Trophoblast cell (in vitro differentiated cells and primary cell): Measurements from ENCODE around the gene CX3CR1.

Source experiments
- DNase-seq, 2 donors: peaks; one replicate each; pipeline ENCODE4 v3.0.0-alpha.2; 2016
- H2AFZ ChIP-seq: 2 replicates; pipeline ENCODE4 v1.6.1; 2013; ENCODE audit warnings: low read length, moderate library complexity, mild to moderate bottlenecking; ENCODE audit not compliant: insufficient read depth, poor library complexity
- H2AK5ac ChIP-seq: 2 replicates; pipeline ENCODE4 v1.6.1; 2013; ENCODE audit warnings: mild to moderate bottlenecking, low read length
- H2BK120ac ChIP-seq: 2 replicates; pipeline ENCODE4 v1.6.1; 2013; ENCODE audit warnings: low read length, mild to moderate bottlenecking, moderate library complexity; ENCODE audit not compliant: insufficient read depth, poor library complexity
- H2BK12ac ChIP-seq: 2 replicates; pipeline ENCODE4 v1.6.1; 2013; ENCODE audit warnings: mild to moderate bottlenecking, low read length, moderate library complexity
- H2BK5ac ChIP-seq: 2 replicates; pipeline ENCODE4 v1.6.1; 2013; ENCODE audit warnings: low read length, low read depth, moderate library complexity, mild to moderate bottlenecking; ENCODE audit not compliant: poor library complexity
- H3K14ac ChIP-seq: 2 replicates; pipeline ENCODE4 v1.6.1; 2013; ENCODE audit warnings: mild to moderate bottlenecking, low read length
- H3K18ac ChIP-seq: 2 replicates; pipeline ENCODE4 v1.6.1; 2013; ENCODE audit warnings: mild to moderate bottlenecking, low read length
- H3K23ac ChIP-seq: 2 replicates; pipeline ENCODE4 v1.6.1; 2013; ENCODE audit warnings: low read length
- H3K27ac ChIP-seq: 2 replicates; pipeline ENCODE4 v1.5.1; 2013; ENCODE audit warnings: low read depth, mild to moderate bottlenecking, inconsistent platforms, low read length, moderate library complexity
- H3K27me3 ChIP-seq: 2 replicates; pipeline ENCODE4 v1.6.1; 2013; ENCODE audit warnings: inconsistent platforms, mild to moderate bottlenecking, low read length, moderate library complexity; ENCODE audit not compliant: insufficient read depth
- H3K36me3 ChIP-seq, 2 experiments: 1 replicate in 1 of 2; 2 replicates in 1 of 2; pipeline ENCODE4 v1.6.1; 2013; ENCODE audit warnings: low read length in 2 of 2, mild to moderate bottlenecking in 2 of 2, moderate library complexity in 1 of 2; ENCODE audit not compliant: insufficient read depth in 2 of 2, control insufficient read depth in 1 of 2
- H3K4ac ChIP-seq: 2 replicates; pipeline ENCODE4 v1.6.1; 2013; ENCODE audit warnings: low read depth, mild to moderate bottlenecking, low read length, moderate library complexity
- H3K4me1 ChIP-seq, 2 experiments: 1 replicate in 1 of 2; 2 replicates in 1 of 2; pipeline ENCODE4 v1.6.1; 2013; ENCODE audit warnings: low read length in 2 of 2, mild to moderate bottlenecking in 2 of 2, moderate library complexity in 1 of 2; ENCODE audit not compliant: insufficient read depth in 2 of 2, control insufficient read depth in 1 of 2
- H3K4me2 ChIP-seq: 2 replicates; pipeline ENCODE4 v1.6.1; 2013; ENCODE audit warnings: inconsistent platforms, mild to moderate bottlenecking, low read length, moderate library complexity
- H3K4me3 ChIP-seq: 2 replicates; pipeline ENCODE4 v1.5.1; 2013; ENCODE audit warnings: mild to moderate bottlenecking, low read depth, low read length, inconsistent platforms
- H3K79me1 ChIP-seq: one replicate; pipeline ENCODE4 v1.6.1; 2013; ENCODE audit warnings: low read length
- H3K79me2 ChIP-seq: 2 replicates; pipeline ENCODE4 v1.6.1; 2013; ENCODE audit warnings: low read length, mild to moderate bottlenecking; ENCODE audit not compliant: control insufficient read depth, insufficient read depth, poor library complexity
- H3K9ac ChIP-seq: 2 replicates; pipeline ENCODE4 v1.6.1; 2013; ENCODE audit warnings: mild to moderate bottlenecking, low read length
- H3K9me3 ChIP-seq: 2 replicates; pipeline ENCODE4 v1.6.1; 2013; ENCODE audit warnings: low read depth, mild to moderate bottlenecking, control low read depth, inconsistent platforms, low read length; ENCODE audit not compliant: insufficient read depth
- H4K12ac ChIP-seq: 2 replicates; pipeline ENCODE4 v1.6.1; 2013; ENCODE audit warnings: low read depth, mild to moderate bottlenecking, low read length, moderate library complexity
- H4K8ac ChIP-seq: 2 replicates; pipeline ENCODE4 v1.6.1; 2013; ENCODE audit warnings: low read depth, mild to moderate bottlenecking, low read length, moderate library complexity
- H4K91ac ChIP-seq: one replicate; pipeline ENCODE4 v1.6.1; 2013; ENCODE audit warnings: low read depth, mild to moderate bottlenecking, low read length, moderate library complexity
- WGBS: extraction: QIAGEN DNeasy Blood & Tissue Kit; methylation state at CpG from one replicate; pipeline ENCODE4 v1.1.7; 2013; ENCODE audit warnings: missing lambda C conversion rate; ENCODE audit not compliant: insufficient read length, insufficient coverage; ENCODE audit errors: extremely low coverage; 5-methylcytosine and 5-hydroxymethylcytosine counted together

CX3CR1 gene

DNA sequence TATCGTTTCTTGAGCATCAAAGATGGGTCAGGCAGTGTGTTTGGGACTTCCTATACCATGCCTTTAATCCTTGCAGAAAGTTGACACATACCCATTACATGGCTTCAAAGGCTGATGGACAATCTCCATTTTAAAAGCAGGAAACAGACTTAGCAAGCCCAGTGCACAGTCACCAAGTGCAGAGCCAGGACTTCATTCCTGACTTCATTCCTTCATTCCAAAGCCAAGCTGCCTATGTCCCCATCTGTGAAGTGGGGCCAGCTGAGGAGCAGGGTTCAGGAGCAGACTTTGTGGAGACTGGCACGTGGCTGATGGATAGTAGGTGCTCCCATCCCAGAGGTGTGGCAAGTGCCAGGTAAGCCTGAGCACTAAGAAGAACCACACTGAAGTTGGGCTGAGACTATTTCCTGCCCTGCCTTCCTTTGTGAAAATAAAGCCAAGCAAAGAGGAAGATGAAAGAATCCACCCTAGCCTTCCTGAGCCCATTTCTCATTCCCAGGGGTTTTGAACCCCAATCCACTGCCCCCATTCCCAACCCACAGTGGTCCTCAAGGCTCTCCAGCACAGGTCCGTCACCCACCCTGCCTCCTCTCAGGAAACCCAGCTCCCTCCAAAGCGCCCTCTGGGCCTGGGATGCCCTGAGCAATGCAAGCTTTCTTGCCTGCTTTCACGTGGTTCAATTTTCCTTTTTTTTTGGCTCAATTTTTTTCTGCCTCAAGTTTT, 1.8 kb downstream of the CX3CR1 start:
- H2BK120ac ChIP-seq: peak overlapping the region; percentile 26
- no peak overlapping the region for H3K4me2 ChIP-seq
- no peak overlapping the region for H3K4me3 ChIP-seq
- no peak overlapping the region for H3K14ac ChIP-seq
- H2BK5ac ChIP-seq: peak overlapping the region; percentile 18
- H3K79me1 ChIP-seq: no peaks in the 10 kb centered on the region
- no peaks in the 10 kb centered on the region for H3K36me3 ChIP-seq
- peak overlapping the region; percentile 54 for H4K91ac ChIP-seq
- H3K27me3 ChIP-seq: no peaks in the 10 kb centered on the region
- no peak overlapping the region for H3K23ac ChIP-seq
- no peak overlapping the region for H3K9ac ChIP-seq
- H3K4me1 ChIP-seq: peaks cover 12 to 16% of the 10 kb centered on the region in 2 experiments
- H2AK5ac ChIP-seq: no peak overlapping the region
- H2BK12ac ChIP-seq: peak overlapping the region; percentile 59
- no peaks in the 10 kb centered on the region for H3K9me3 ChIP-seq
- H3K79me2 ChIP-seq: no peaks in the 10 kb centered on the region
- no peak overlapping the region for H4K12ac ChIP-seq
- no peak overlapping the region for H2AFZ ChIP-seq
- H3K18ac ChIP-seq: no peak overlapping the region
- no peak overlapping the region for H4K8ac ChIP-seq
- H3K4ac ChIP-seq: no peak overlapping the region
- peak; percentile 80 to 92 for DNase-seq
- no CpG with 5 or more reads among the region's 5 CpGs for WGBS
- no peak overlapping the region for H3K27ac ChIP-seq

DNA sequence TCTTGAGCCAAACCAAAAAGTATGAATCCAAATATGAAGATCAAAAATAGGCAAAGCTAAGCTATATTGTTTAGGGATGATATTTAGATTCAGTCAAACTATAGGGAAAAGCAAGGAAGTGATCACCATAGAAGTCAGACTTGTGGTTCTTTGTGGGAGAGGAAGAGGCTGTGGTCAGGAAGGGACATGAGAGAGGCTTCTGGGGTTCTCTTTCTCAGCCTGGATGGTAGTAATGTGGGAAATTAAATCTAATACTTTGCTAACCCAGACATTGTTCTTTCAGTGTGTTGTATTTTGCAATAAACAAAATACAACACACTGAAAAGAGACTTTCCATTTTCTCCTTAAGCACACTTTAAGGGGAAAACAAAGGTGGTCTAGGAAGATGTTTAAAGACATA, 3.1 kb downstream of the CX3CR1 start:
- no peak for DNase-seq

DNA sequence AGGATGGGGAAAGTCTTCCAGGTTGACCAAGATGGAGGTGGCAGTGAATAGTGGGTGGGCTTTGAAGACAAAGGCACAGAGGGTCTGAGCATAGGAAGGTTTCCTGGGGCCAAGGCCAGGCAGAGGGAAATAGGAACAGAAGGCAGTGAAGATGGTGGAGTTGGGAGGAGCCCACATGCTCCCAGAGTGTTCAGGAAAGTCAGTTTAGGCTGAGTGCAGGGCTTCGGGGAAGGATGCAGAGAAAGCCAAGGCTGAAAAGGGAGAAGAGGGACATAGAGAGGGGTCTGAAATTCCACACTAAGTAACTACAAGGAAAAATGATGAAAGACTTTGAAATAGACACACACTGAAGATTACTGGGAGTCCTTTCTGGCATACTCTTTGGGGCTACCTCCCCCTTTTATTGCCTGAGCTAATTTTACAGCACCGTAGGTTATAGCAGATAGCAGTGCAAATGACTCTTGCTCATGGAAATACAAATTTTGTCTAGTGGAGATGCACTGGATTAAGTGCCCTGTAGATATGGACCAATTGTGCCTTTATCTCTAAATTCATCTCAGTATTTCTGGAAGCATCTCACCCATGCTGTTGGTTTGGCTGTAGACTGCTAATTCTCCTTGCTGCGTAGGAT, 3.8 kb downstream of the CX3CR1 start:
- Histone ChIP-seq H3K23ac (peak overlapping the region; percentile 55), H2BK120ac (no peak overlapping the region), H4K8ac (no peak overlapping the region), H2AK5ac (no peak overlapping the region), H3K14ac (no peak overlapping the region), H3K27me3 (no peaks in the 10 kb centered on the region), H3K27ac (no peak overlapping the region), H3K18ac (no peak overlapping the region), H3K79me1 (no peaks in the 10 kb centered on the region), H3K9ac (no peak overlapping the region), H3K79me2 (no peaks in the 10 kb centered on the region), H3K9me3 (no peaks in the 10 kb centered on the region), H2AFZ (no peak overlapping the region), H4K91ac (no peak overlapping the region), H3K4me3 (no peak overlapping the region), H2BK12ac (no peak overlapping the region), H3K4me2 (no peak overlapping the region), H3K4me1 (peaks cover 12 to 16% of the 10 kb centered on the region in 2 experiments), H4K12ac (no peak overlapping the region), H3K36me3 (no peaks in the 10 kb centered on the region), H2BK5ac (no peak overlapping the region), H3K4ac (no peak overlapping the region)
- DNase-seq: peak; percentile 45 to 74
- no CpG with 5 or more reads among the region's 3 CpGs for WGBS

More for the DNA sequence above, 3.1 kb downstream of the CX3CR1 start:
- H3K79me2 ChIP-seq: no peaks in the 10 kb centered on the region
- H3K14ac ChIP-seq: no peak overlapping the region
- no peak overlapping the region for H2BK5ac ChIP-seq
- H3K23ac ChIP-seq: no peak overlapping the region
- no peak overlapping the region for H2BK12ac ChIP-seq
- H2AK5ac ChIP-seq: no peak overlapping the region
- no peaks in the 10 kb centered on the region for H3K9me3 ChIP-seq
- no peak overlapping the region for H3K27ac ChIP-seq
- H4K8ac ChIP-seq: no peak overlapping the region
- no peak overlapping the region for H3K9ac ChIP-seq
- H4K12ac ChIP-seq: no peak overlapping the region
- no peak overlapping the region for H2BK120ac ChIP-seq
- no peaks in the 10 kb centered on the region for H3K27me3 ChIP-seq
- H3K4me1 ChIP-seq: peaks cover 12 to 16% of the 10 kb centered on the region in 2 experiments
- no peaks in the 10 kb centered on the region for H3K79me1 ChIP-seq
- H3K4me3 ChIP-seq: no peak overlapping the region
- no peak overlapping the region for H3K18ac ChIP-seq
- H3K4me2 ChIP-seq: no peak overlapping the region
- H4K91ac ChIP-seq: no peak overlapping the region
- no peak overlapping the region for H3K4ac ChIP-seq
- H3K36me3 ChIP-seq: no peaks in the 10 kb centered on the region
- no peak overlapping the region for H2AFZ ChIP-seq

DNA sequence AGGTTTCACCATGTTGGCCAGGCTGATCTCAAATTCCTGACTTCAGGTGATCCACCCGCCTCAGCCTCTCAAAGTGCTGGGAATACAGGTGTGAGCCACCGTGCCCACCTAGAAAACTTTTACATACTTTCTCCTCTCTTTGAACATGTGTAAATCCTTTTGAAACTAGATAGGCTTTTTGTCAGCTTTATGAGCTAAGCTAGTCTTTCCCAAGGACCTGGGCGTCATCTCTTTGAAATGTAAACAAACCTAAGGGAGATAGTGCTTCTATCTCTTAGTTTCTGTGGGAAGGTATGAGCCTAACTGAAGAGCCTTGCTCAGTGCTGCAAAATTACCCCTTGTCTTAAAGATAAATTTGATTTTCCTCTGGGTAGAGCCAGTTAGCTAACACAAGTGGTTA, 4.8 kb downstream of the CX3CR1 start:
- Histone ChIP-seq H4K91ac (no peak overlapping the region), H3K27ac (no peak overlapping the region), H3K14ac (no peak overlapping the region), H3K9me3 (no peaks in the 10 kb centered on the region), H3K18ac (no peak overlapping the region), H3K27me3 (no peaks in the 10 kb centered on the region), H3K9ac (no peak overlapping the region), H3K23ac (no peak overlapping the region), H3K36me3 (no peaks in the 10 kb centered on the region), H3K4me3 (no peak overlapping the region), H3K4ac (no peak overlapping the region), H2AK5ac (no peak overlapping the region), H3K79me1 (no peaks in the 10 kb centered on the region), H3K4me2 (no peak overlapping the region), H2BK12ac (no peak overlapping the region), H3K79me2 (no peaks in the 10 kb centered on the region), H2AFZ (no peak overlapping the region), H2BK5ac (no peak overlapping the region), H2BK120ac (no peak overlapping the region), H4K8ac (no peak overlapping the region), H3K4me1 (peaks cover 12 to 16% of the 10 kb centered on the region in 2 experiments), H4K12ac (no peak overlapping the region)
- no CpG with 5 or more reads among the region's 3 CpGs for WGBS
- peak; percentile 58 to 82 for DNase-seq
